ENCODE results near the gene TRIML2. TPM values are rescaled to one million over a fixed set of nuclear protein-coding genes. Genes with fewer than 3 reads are reported as not detected.

TRIML2 gene
- total and polyA plus RNA-seq, 2 of the 13 experiments (the other 11 are each of a cell fraction or from before 2014, with no cell fraction given) = not detected

DNA sequence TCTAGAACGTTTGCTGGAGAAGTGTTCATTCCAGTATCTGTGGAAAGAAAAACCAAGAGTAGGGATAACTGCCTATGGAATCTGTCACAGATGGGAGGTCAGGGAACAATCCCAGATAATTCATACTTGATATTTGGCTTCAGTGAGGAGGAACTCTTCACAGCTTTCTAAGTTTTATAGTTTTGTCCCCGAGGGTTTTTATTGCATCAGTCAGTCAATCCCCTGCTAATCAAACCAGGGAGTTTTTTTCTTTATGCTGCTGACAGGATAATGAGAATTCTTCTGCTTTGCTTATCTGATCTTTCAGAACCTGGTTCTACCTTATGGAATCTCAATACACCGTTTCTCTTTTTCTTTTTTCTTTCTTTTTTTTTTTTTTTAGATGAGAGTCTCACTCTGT, 633 bp upstream of the TRIML2 start:
- in situ Hi-C loops (cut with HindIII; ENCODE audit: extremely low pct_ligation_motif_present, low pct_unique_long_range_greater_than_20kb) (no loop called here), intact Hi-C loops (cut with micrococcal nuclease; ENCODE audit: unreplicated experiment) (no loop called here)
- Histone ChIP-seq H4K20me1 (ENCODE audit: insufficient read depth, low read length) (no peaks in the 10 kb centered on the region), H3K4me2 (ENCODE audit: low read depth, low read length) (no peak overlapping the region), H3K4me1 (ENCODE audit: insufficient read depth, low read length) (no peaks in the 10 kb centered on the region), H3K79me2 (ENCODE audit: insufficient read depth, low read length) (no peaks in the 10 kb centered on the region), H3K9me3 (ENCODE audit: low read length) (no peaks in the 10 kb centered on the region), H3K27me3 (ENCODE audit: control insufficient read depth in 1 of 2, insufficient read depth in 2 of 2, low read length in 2 of 2) (no peaks in the 10 kb centered on the region; a peak in 1 of 5 replicates), H3K27ac (ENCODE audit: extremely low read length, insufficient read depth, low read length) (no peak overlapping the region), H3K4me3 (replicated peaks in 1 of 3; ENCODE audit: insufficient read depth in 1 of 3, low read depth in 2 of 3, low read length in 3 of 3) (no peak overlapping the region), H2AFZ (ENCODE audit: low read length) (no peak overlapping the region), H3K36me3 (replicated peaks in 1 of 2; ENCODE audit: control insufficient read depth in 1 of 2, insufficient read depth in 2 of 2, low read length in 2 of 2) (no peaks in the 10 kb centered on the region), H3K9ac (ENCODE audit: insufficient read depth, low read depth, low read length) (no peak overlapping the region)
- FAIRE-seq (no peak), DNase-seq (ENCODE audit: low spot score) (no peak), ATAC-seq (no peak)
- CTCF ChIA-PET (ENCODE audit: low intra/inter-chr PET ratio, low total read pairs) = no interaction called here
- WGBS (ENCODE audit: low lambda C conversion rate) = 8% methylated on average over 3 of the region's 3 CpGs
- POLR2A ChIA-PET = no interaction called here
- BruUV-seq (replicated peaks) = no TSS peak
- TF ChIP-seq, protein P1, sequence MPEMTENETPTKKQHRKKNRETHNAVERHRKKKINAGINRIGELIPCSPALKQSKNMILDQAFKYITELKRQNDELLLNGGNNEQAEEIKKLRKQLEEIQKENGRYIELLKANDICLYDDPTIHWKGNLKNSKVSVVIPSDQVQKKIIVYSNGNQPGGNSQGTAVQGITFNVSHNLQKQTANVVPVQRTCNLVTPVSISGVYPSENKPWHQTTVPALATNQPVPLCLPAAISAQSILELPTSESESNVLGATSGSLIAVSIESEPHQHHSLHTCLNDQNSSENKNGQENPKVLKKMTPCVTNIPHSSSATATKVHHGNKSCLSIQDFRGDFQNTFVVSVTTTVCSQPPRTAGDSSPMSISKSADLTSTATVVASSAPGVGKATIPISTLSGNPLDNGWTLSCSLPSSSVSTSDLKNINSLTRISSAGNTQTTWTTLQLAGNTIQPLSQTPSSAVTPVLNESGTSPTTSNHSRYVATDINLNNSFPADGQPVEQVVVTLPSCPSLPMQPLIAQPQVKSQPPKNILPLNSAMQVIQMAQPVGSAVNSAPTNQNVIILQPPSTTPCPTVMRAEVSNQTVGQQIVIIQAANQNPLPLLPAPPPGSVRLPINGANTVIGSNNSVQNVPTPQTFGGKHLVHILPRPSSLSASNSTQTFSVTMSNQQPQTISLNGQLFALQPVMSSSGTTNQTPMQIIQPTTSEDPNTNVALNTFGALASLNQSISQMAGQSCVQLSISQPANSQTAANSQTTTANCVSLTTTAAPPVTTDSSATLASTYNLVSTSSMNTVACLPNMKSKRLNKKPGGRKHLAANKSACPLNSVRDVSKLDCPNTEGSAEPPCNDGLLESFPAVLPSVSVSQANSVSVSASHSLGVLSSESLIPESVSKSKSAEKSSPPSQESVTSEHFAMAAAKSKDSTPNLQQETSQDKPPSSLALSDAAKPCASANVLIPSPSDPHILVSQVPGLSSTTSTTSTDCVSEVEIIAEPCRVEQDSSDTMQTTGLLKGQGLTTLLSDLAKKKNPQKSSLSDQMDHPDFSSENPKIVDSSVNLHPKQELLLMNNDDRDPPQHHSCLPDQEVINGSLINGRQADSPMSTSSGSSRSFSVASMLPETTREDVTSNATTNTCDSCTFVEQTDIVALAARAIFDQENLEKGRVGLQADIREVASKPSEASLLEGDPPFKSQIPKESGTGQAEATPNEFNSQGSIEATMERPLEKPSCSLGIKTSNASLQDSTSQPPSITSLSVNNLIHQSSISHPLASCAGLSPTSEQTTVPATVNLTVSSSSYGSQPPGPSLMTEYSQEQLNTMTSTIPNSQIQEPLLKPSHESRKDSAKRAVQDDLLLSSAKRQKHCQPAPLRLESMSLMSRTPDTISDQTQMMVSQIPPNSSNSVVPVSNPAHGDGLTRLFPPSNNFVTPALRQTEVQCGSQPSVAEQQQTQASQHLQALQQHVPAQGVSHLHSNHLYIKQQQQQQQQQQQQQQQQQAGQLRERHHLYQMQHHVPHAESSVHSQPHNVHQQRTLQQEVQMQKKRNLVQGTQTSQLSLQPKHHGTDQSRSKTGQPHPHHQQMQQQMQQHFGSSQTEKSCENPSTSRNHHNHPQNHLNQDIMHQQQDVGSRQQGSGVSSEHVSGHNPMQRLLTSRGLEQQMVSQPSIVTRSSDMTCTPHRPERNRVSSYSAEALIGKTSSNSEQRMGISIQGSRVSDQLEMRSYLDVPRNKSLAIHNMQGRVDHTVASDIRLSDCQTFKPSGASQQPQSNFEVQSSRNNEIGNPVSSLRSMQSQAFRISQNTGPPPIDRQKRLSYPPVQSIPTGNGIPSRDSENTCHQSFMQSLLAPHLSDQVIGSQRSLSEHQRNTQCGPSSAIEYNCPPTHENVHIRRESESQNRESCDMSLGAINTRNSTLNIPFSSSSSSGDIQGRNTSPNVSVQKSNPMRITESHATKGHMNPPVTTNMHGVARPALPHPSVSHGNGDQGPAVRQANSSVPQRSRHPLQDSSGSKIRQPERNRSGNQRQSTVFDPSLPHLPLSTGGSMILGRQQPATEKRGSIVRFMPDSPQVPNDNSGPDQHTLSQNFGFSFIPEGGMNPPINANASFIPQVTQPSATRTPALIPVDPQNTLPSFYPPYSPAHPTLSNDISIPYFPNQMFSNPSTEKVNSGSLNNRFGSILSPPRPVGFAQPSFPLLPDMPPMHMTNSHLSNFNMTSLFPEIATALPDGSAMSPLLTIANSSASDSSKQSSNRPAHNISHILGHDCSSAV (CRISPR knock-in tag; IDR thresholded peaks at IDR 0.05; ENCODE audit: borderline replicate concordance) = no peak
- TF ChIP-seq ZNF530 (CRISPR knock-in tag; IDR thresholded peaks at IDR 0.05; ENCODE audit: low read depth) (no peak), SP2 (CRISPR knock-in tag; IDR thresholded peaks at IDR 0.05) (no peak), ZNF33B (CRISPR knock-in tag; IDR thresholded peaks at IDR 0.05) (no peak), ASH2L (IDR thresholded peaks at IDR 0.05; ENCODE audit: insufficient read length, low read depth, low read length) (no peak), NFE2L1 (CRISPR knock-in tag; IDR thresholded peaks at IDR 0.05; ENCODE audit: borderline replicate concordance) (no peak), HNRNPLL (IDR thresholded peaks at IDR 0.05; ENCODE audit: low read depth, low read length, poor library complexity, severe bottlenecking) (no peak), NFYC (CRISPR knock-in tag; IDR thresholded peaks at IDR 0.05) (no peak), ZNF496 (CRISPR knock-in tag; IDR thresholded peaks at IDR 0.05; ENCODE audit: insufficient replicate concordance) (no peak)
- TF ChIP-seq, protein P2, sequence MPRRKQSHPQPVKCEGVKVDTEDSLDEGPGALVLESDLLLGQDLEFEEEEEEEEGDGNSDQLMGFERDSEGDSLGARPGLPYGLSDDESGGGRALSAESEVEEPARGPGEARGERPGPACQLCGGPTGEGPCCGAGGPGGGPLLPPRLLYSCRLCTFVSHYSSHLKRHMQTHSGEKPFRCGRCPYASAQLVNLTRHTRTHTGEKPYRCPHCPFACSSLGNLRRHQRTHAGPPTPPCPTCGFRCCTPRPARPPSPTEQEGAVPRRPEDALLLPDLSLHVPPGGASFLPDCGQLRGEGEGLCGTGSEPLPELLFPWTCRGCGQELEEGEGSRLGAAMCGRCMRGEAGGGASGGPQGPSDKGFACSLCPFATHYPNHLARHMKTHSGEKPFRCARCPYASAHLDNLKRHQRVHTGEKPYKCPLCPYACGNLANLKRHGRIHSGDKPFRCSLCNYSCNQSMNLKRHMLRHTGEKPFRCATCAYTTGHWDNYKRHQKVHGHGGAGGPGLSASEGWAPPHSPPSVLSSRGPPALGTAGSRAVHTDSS (CRISPR knock-in tag; conservative IDR thresholded peaks at IDR 0.05) = no peak

Measured in HepG2 (cell line).